RWPE1 (cell line): ENCODE measurements around the gene GPR142.

Experiments used
- CTCF ChIA-PET: fragments of 350-600 bp; sonication (Branson Sonifier 250); formaldehyde crosslinking; extraction: SDS; loops from one replicate; lab custom pipeline; 2021; lab: Yijun Ruan, JAX
- POLR2A ChIA-PET: fragments of 400-600 bp; formaldehyde crosslinking; extraction: SDS; loops from one replicate; lab custom pipeline; 2020; ENCODE audit warnings: antibody characterized with exemption; ENCODE audit not compliant: low non-redundant PET; lab: Yijun Ruan, JAX
- DNase-seq: peaks from one replicate; pipeline ENCODE4 v3.0.0; 2012; ENCODE audit warnings: low spot score
- H3K27ac ChIP-seq: fragments of 450-650 bp; 2 replicates; pipeline ENCODE4 v1.5.1; 2017
- CTCF ChIP-seq: fragments of 450-650 bp; conservative IDR thresholded peaks from 2 replicates; pipeline ENCODE4 v1.5.1; 2017; ENCODE audit warnings: low read depth, mild to moderate bottlenecking

The GPR142 gene

GRCh38 chr17:74371653-74372147, 4.4 kb downstream of the GPR142 start:
- ChIA-PET CTCF (interaction anchor here (0.6 kb wide), 1 partner anchor 35 kb away, joined by 3 read pairs; no protein-coding TSS in a partner anchor), POLR2A (no interaction called here)
- H3K27ac ChIP-seq, result no peak overlapping the region
- TF ChIP-seq CTCF, result no peak
- DNase-seq, result no peak

- CTCF ChIA-PET, result interaction anchor here (0.7 kb wide), 1 partner anchor 253 kb away, joined by 4 read pairs; no protein-coding TSS in a partner anchor
- DNase-seq, result no peak
- POLR2A ChIA-PET, result no interaction called here
- no peak overlapping the region for H3K27ac ChIP-seq
- TF ChIP-seq CTCF, result no peak
Observed at GRCh38 chr17:74372426-74372825, 5.1 kb downstream of the GPR142 start.

GRCh38 chr17:74373838-74374606, 6.7 kb downstream of the GPR142 start:
- TF ChIP-seq CTCF, result no peak
- ChIA-PET CTCF (interaction anchor here (0.8 kb wide), 1 partner anchor 42 kb away, joined by 3 read pairs; no protein-coding TSS in a partner anchor), POLR2A (no interaction called here)
- DNase-seq, result no peak
- no peak overlapping the region for H3K27ac ChIP-seq

- H3K27ac ChIP-seq, result no peak overlapping the region
- POLR2A ChIA-PET, result no interaction called here
- CTCF ChIA-PET, result no interaction called here
- DNase-seq, result no peak
- TF ChIP-seq CTCF, result no peak
Observed at GRCh38 chr17:74374858-74375257, 7.6 kb downstream of the GPR142 start.

- ChIA-PET CTCF (interaction anchor here (0.5 to 4.8 kb wide), 41 partner anchors 9 to 601 kb away, joined by 3 to 56 read pairs (median 4); partner anchors contain the start of gene BTBD17), POLR2A (no interaction called here)
- H3K27ac ChIP-seq, result peak overlapping the region; percentile 89
- peak; percentile 96 for TF ChIP-seq CTCF
- DNase-seq, result peak; percentile 81
Observed at GRCh38 chr17:74379495-74380085, 12.3 kb downstream of the GPR142 start.
